ENCODE measurements around the gene BMP3. TPM values are rescaled to one million over a fixed set of nuclear protein-coding genes. Genes with fewer than 3 reads are reported as not detected.

Gene BMP3
- polyA plus RNA-seq, 3 donors: not detected

- peaks cover 45 to 51% (median 47%) of the 10 kb centered on the region in 3 donors for H3K27me3 Mint-ChIP-seq (ENCODE audit: low read depth in 3 of 3)
- WGBS (ENCODE audit: insufficient coverage): 1% methylated on average over 74 of the region's 77 CpGs
- TF ChIP-seq, protein P1, sequence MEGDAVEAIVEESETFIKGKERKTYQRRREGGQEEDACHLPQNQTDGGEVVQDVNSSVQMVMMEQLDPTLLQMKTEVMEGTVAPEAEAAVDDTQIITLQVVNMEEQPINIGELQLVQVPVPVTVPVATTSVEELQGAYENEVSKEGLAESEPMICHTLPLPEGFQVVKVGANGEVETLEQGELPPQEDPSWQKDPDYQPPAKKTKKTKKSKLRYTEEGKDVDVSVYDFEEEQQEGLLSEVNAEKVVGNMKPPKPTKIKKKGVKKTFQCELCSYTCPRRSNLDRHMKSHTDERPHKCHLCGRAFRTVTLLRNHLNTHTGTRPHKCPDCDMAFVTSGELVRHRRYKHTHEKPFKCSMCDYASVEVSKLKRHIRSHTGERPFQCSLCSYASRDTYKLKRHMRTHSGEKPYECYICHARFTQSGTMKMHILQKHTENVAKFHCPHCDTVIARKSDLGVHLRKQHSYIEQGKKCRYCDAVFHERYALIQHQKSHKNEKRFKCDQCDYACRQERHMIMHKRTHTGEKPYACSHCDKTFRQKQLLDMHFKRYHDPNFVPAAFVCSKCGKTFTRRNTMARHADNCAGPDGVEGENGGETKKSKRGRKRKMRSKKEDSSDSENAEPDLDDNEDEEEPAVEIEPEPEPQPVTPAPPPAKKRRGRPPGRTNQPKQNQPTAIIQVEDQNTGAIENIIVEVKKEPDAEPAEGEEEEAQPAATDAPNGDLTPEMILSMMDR (IDR thresholded peaks at IDR 0.05): no peak
- H3K27ac ChIP-seq (ENCODE audit: low read depth in 1 of 2, low read length in 2 of 2): no peak overlapping the region
- no peaks in the 10 kb centered on the region for H4K20me1 ChIP-seq (ENCODE audit: insufficient read depth, low read length)
- H3K79me2 ChIP-seq (ENCODE audit: insufficient read depth, low read length): no peaks in the 10 kb centered on the region
- H3K9ac ChIP-seq (ENCODE audit: insufficient read depth, low read length, poor library complexity, severe bottlenecking): no peak overlapping the region
- H3K4me1 ChIP-seq (ENCODE audit: control insufficient read depth in 1 of 2, insufficient read depth in 2 of 2, low read length in 2 of 2): peaks cover 6 to 7% of the 10 kb centered on the region in 2 donors
- peaks cover 13% of the 10 kb centered on the region for H3K4me1 Mint-ChIP-seq
- peaks cover 36 to 66% of the 10 kb centered on the region in 2 donors for H3K27me3 ChIP-seq (ENCODE audit: control insufficient read depth in 2 of 2, insufficient read depth in 2 of 2, low read length in 2 of 2)
- H3K36me3 ChIP-seq (replicated peaks in 1 of 2; ENCODE audit: control insufficient read depth in 1 of 2, insufficient read depth in 2 of 2, low read length in 2 of 2): no peaks in the 10 kb centered on the region
- intact Hi-C loops (cut with micrococcal nuclease): no loop called here
- no peak overlapping the region for H3K27ac Mint-ChIP-seq
- H3K4me3 ChIP-seq (replicated peaks in 1 of 3; ENCODE audit: low read depth in 2 of 3, low read length in 3 of 3): peak overlapping the region in 1 of 3 experiments; percentile 53
- peaks cover 0 to 15% (median 1%) of the 10 kb centered on the region in 7 donors for H3K9me3 Mint-ChIP-seq
- DNase-seq: no peak
- H3K4me3 Mint-ChIP-seq: peak overlapping the region; percentile 56 to 92
- peaks cover 0 to 4% of the 10 kb centered on the region in 2 donors for H3K9me3 ChIP-seq (replicated peaks in 1 of 2; ENCODE audit: control insufficient read depth in 1 of 2, insufficient read depth in 1 of 2, low read length in 2 of 2)
- peaks cover 1 to 3% of the 10 kb centered on the region in 2 donors for H3K36me3 Mint-ChIP-seq
- H3K4me2 ChIP-seq (replicated peaks; ENCODE audit: extremely low read depth, low read length, poor library complexity, severe bottlenecking): peak overlapping the region; percentile 59
- H2AFZ ChIP-seq (ENCODE audit: insufficient read depth, low read depth, low read length, poor library complexity, severe bottlenecking): no peak overlapping the region
These were observed 678 bp downstream of the BMP3 start for GRCh38 chr4:81030981-81031791.

DNA sequence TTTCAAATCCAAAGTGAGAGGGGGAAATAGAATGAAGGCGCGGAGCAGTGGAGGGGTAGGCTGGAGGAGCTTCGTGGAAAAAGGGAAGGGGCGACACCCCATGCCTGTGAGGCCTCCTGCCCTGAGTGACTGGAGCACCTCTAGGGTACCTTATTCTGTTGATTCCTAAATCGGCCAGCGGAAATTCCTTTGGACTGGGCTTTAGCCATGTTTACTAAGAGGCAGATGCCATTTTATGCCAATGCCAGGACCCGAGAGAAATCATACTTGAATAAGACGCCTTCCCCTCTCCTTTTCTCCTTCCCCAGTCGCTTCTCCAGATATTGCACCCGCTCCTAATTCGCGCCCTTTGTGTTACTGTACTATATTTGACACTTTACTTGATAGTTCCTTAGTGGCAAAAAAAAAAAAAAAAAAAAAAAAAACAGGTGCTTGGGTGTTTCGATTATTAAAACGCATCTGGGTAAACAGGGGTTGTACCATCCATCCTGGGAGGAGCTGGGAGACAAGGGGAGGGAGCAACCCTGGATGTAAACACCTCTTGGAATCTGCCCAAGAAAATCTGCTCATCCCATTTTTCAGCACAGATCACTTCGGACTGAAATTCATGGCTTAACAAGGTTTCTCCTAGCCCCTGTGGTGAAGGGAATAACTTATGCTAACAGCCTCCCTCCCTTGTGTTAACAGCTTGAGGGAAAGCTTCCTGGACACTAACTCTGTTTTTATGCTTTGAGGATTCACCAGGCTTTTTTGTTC is 1.5 kb downstream of the BMP3 start:
- no peak overlapping the region for H3K4me3 ChIP-seq (replicated peaks in 1 of 3; ENCODE audit: low read depth in 2 of 3, low read length in 3 of 3)
- TF ChIP-seq, protein P1 (IDR thresholded peaks at IDR 0.05): no peak
- Mint-ChIP-seq H3K27ac (no peak overlapping the region), H3K36me3 (peaks cover 1 to 3% of the 10 kb centered on the region in 2 donors), H3K9me3 (peaks cover 0 to 15% (median 1%) of the 10 kb centered on the region in 7 donors), H3K4me3 (peak overlapping the region in 1 of 2 donors; percentile 74), H3K4me1 (peaks cover 13% of the 10 kb centered on the region), H3K27me3 (ENCODE audit: low read depth in 3 of 3) (peaks cover 45 to 50% (median 46%) of the 10 kb centered on the region in 3 donors)
- 16% methylated on average over 5 of the region's 15 CpGs for WGBS (ENCODE audit: insufficient coverage)
- no peak overlapping the region for H2AFZ ChIP-seq (ENCODE audit: insufficient read depth, low read depth, low read length, poor library complexity, severe bottlenecking)
- DNase-seq: no peak
- no peak overlapping the region for H3K9ac ChIP-seq (ENCODE audit: insufficient read depth, low read length, poor library complexity, severe bottlenecking)
- H3K27ac ChIP-seq (ENCODE audit: low read depth in 1 of 2, low read length in 2 of 2): no peak overlapping the region
- peaks cover 6 to 7% of the 10 kb centered on the region in 2 donors for H3K4me1 ChIP-seq (ENCODE audit: control insufficient read depth in 1 of 2, insufficient read depth in 2 of 2, low read length in 2 of 2)
- H3K79me2 ChIP-seq (ENCODE audit: insufficient read depth, low read length): no peaks in the 10 kb centered on the region
- peaks cover 39 to 69% of the 10 kb centered on the region in 2 donors for H3K27me3 ChIP-seq (ENCODE audit: control insufficient read depth in 2 of 2, insufficient read depth in 2 of 2, low read length in 2 of 2)
- no peaks in the 10 kb centered on the region for H4K20me1 ChIP-seq (ENCODE audit: insufficient read depth, low read length)
- no peak overlapping the region for H3K4me2 ChIP-seq (replicated peaks; ENCODE audit: extremely low read depth, low read length, poor library complexity, severe bottlenecking)
- H3K36me3 ChIP-seq (replicated peaks in 1 of 2; ENCODE audit: control insufficient read depth in 1 of 2, insufficient read depth in 2 of 2, low read length in 2 of 2): no peaks in the 10 kb centered on the region
- H3K9me3 ChIP-seq (replicated peaks in 1 of 2; ENCODE audit: control insufficient read depth in 1 of 2, insufficient read depth in 1 of 2, low read length in 2 of 2): peaks cover 0 to 4% of the 10 kb centered on the region in 2 donors
- intact Hi-C loops (cut with micrococcal nuclease): no loop called here

All from CD14-positive monocyte (primary cell).